K562 (cell line): ENCODE measurements around the gene RCOR2. TPM values are rescaled to one million over a fixed set of nuclear protein-coding genes. Genes with fewer than 3 reads are reported as not detected.
A peak's percentile ranks its signal among the peaks of the same experiment; 100 is the strongest.

Experiments used
- ATAC-seq: fragments of 200-7000 bp; cut with Tn5 transposase; 3 replicates; pipeline ENCODE4 v1.9.1; 2020; ENCODE audit warnings: moderate library complexity
- BruUV-seq: library from RNA; stranded (reverse); fragments of 400-500 nt; replicated peaks from 2 replicates; lab custom pipeline; 2021; lab: Mats Ljungman, UMichigan
- CTCF ChIA-PET: fragments of 300-600 bp; formaldehyde crosslinking; extraction: SDS; loops from one replicate; lab custom pipeline; 2021; ENCODE audit warnings: low intra/inter-chr PET ratio; lab: Yijun Ruan, JAX
- POLR2A ChIA-PET: fragments of 300-600, 350-650 bp; sonication (Branson Sonifier 250); formaldehyde crosslinking; extraction: SDS; loops from one replicate; lab custom pipeline; 2021; ENCODE audit warnings: antibody characterized with exemption, inconsistent platforms; lab: Yijun Ruan, JAX
- DNase-seq, 4 experiments: peaks; one replicate each; pipeline versions ENCODE4 v3.0.0 to v3.0.0-alpha.2; 2011 to 2018; ENCODE audit warnings: low spot score in 3 of 4, mixed read lengths in 3 of 4; ENCODE audit errors: extremely low read depth in 1 of 4
- FAIRE-seq: peaks from 2 replicates; lab custom pipeline; 2011; peaks lifted over from hg19 to GRCh38; lab: Jason Lieb, UNC
- H2AFZ ChIP-seq: 2 replicates; pipeline ENCODE4 v1.6.0; 2011; ENCODE audit warnings: low read depth, low read length, control low read depth, inconsistent platforms
- H3K27ac ChIP-seq: fragments of 200-600 bp; 3 replicates; pipeline ENCODE4 v1.8.0; 2011; ENCODE audit warnings: low read depth, mild to moderate bottlenecking, control low read depth, inconsistent platforms, low read length, moderate library complexity, mixed read lengths; ENCODE audit errors: extremely low read depth
- H3K27me3 ChIP-seq, 2 experiments: fragments of 300-600 bp in 1 of 2; 2 replicates in 1 of 2; 3 replicates in 1 of 2; pipeline versions ENCODE4 v1.6.0 to v1.8.0; 2011; ENCODE audit warnings: inconsistent platforms in 2 of 2, low read length in 2 of 2, mild to moderate bottlenecking in 1 of 2, mixed read lengths in 1 of 2, moderate library complexity in 1 of 2; ENCODE audit not compliant: control insufficient read depth in 2 of 2, insufficient read depth in 2 of 2
- H3K36me3 ChIP-seq: fragments of 300-600 bp; 3 replicates; pipeline ENCODE4 v1.8.0; 2011; ENCODE audit warnings: mild to moderate bottlenecking, low read length, inconsistent platforms; ENCODE audit not compliant: control insufficient read depth, insufficient read depth
- H3K4me1 ChIP-seq, 2 experiments: fragments of 200-600 bp in 1 of 2; replicated peaks in 1 of 2; 2 replicates in 1 of 2; 3 replicates in 1 of 2; pipeline versions ENCODE4 v1.5.1 to v1.8.0; 2011; ENCODE audit warnings: inconsistent platforms in 2 of 2, low read length in 2 of 2, mild to moderate bottlenecking in 1 of 2, mixed read lengths in 1 of 2, moderate library complexity in 1 of 2; ENCODE audit not compliant: control insufficient read depth in 2 of 2, insufficient read depth in 2 of 2
- H3K4me2 ChIP-seq: 2 replicates; pipeline ENCODE4 v1.6.1; 2011; ENCODE audit warnings: low read length, control low read depth, inconsistent platforms, mixed read lengths; ENCODE audit not compliant: insufficient read depth
- H3K4me3 ChIP-seq: fragments of 200-600 bp; sonication (generic), shearing (Covaris generic); 2 replicates; pipeline ENCODE4 v1.5.1; 2016; ENCODE audit warnings: control low read depth, inconsistent platforms
- H3K79me2 ChIP-seq: fragments of 200-600 bp; 3 replicates; pipeline ENCODE4 v1.8.0; 2011; ENCODE audit warnings: low read length, inconsistent platforms; ENCODE audit not compliant: control insufficient read depth, insufficient read depth
- H3K9ac ChIP-seq, 2 experiments: 2 replicates each; pipeline versions ENCODE4 v1.6.0 to v1.6.1; 2011; ENCODE audit warnings: low read depth in 2 of 2, low read length in 2 of 2, control low read depth in 1 of 2, inconsistent platforms in 1 of 2, mild to moderate bottlenecking in 1 of 2, mixed read lengths in 1 of 2; ENCODE audit not compliant: insufficient read depth in 1 of 2
- H3K9me1 ChIP-seq: one replicate; pipeline ENCODE4 v1.6.0; 2011; ENCODE audit warnings: inconsistent platforms, mild to moderate bottlenecking, low read length, moderate library complexity; ENCODE audit not compliant: control insufficient read depth, insufficient read depth
- H3K9me3 ChIP-seq: replicated peaks from 2 replicates; pipeline ENCODE4 v1.5.1; 2011; ENCODE audit warnings: low read depth, low read length, inconsistent platforms; ENCODE audit not compliant: control insufficient read depth, insufficient read depth
- H4K20me1 ChIP-seq: replicated peaks from 2 replicates; pipeline ENCODE4 v1.6.1; 2011; ENCODE audit warnings: low read length, inconsistent platforms, mixed read lengths; ENCODE audit not compliant: control insufficient read depth, insufficient read depth
- CBX1 ChIP-seq: sonication (generic); IDR thresholded peaks from 2 replicates; pipeline ENCODE4 v1.6.1; 2016; ENCODE audit warnings: antibody characterized with exemption, low read depth, mild to moderate bottlenecking
- EP300 ChIP-seq: IDR thresholded peaks from 2 replicates; pipeline ENCODE4 v1.6.1; 2012; ENCODE audit warnings: low read length, improper control_type of control experiment
- EZH2 ChIP-seq: IDR thresholded peaks from 2 replicates; pipeline ENCODE4 v1.6.1; 2012; ENCODE audit warnings: low read depth, mild to moderate bottlenecking, inconsistent platforms, low read length, borderline replicate concordance
- MAFK ChIP-seq: IDR thresholded peaks from 2 replicates; pipeline ENCODE4 v1.6.1; 2011; ENCODE audit warnings: low read length, improper control_type of control experiment
- MBD2 ChIP-seq: sonication (generic); IDR thresholded peaks from 2 replicates; pipeline ENCODE4 v1.6.1; 2016; ENCODE audit warnings: low read depth, borderline replicate concordance
- POLR2A ChIP-seq: fragments of 450-650 bp; conservative IDR thresholded peaks from 2 replicates; pipeline ENCODE4 v1.6.1; 2016
- POLR2AphosphoS2 ChIP-seq: IDR thresholded peaks from 2 replicates; pipeline ENCODE4 v1.6.1; 2012; ENCODE audit warnings: low read length, improper control_type of control experiment
- POLR2G ChIP-seq: fragments of 200-400 bp; formaldehyde crosslinking; IDR thresholded peaks from 2 replicates; pipeline ENCODE4 v1.6.1; 2017; ENCODE audit warnings: low read depth, mild to moderate bottlenecking, antibody characterized with exemption, low read length, moderate library complexity
- RBM22 ChIP-seq: fragments of 200-400 bp; formaldehyde crosslinking; IDR thresholded peaks from 2 replicates; pipeline ENCODE4 v1.6.1; 2018; ENCODE audit warnings: low read length, low read depth; ENCODE audit not compliant: poor library complexity, severe bottlenecking
- RFX7 ChIP-seq: fragments of 250-450 bp; sonication (Bioruptor Pico); IDR thresholded peaks from 2 replicates; pipeline ENCODE4 v1.5.1; 2021; ENCODE audit warnings: mild to moderate bottlenecking
- ZNF212 ChIP-seq: fragments of 450-650 bp; formaldehyde crosslinking; IDR thresholded peaks from 2 replicates; pipeline ENCODE4 v1.4.0; 2020; ENCODE audit warnings: mild to moderate bottlenecking
- ZNF324 ChIP-seq: fragments of 250-450 bp; sonication (Bioruptor Pico); IDR thresholded peaks from 2 replicates; pipeline ENCODE4 v1.4.0; 2020; ENCODE audit warnings: mild to moderate bottlenecking
- ZNF354B ChIP-seq: fragments of 250-450 bp; sonication (Bioruptor Pico); IDR thresholded peaks from 2 replicates; pipeline ENCODE4 v1.4.0; 2020
- WGBS: fragments of 100-300 bp; shearing (Covaris generic); methylation state at CpG from one replicate; pipeline ENCODE4 v1.1.6; 2016; ENCODE audit warnings: low coverage, mixed read lengths; ENCODE audit not compliant: insufficient coverage; ENCODE audit errors: missing lambda C conversion rate; 5-methylcytosine and 5-hydroxymethylcytosine counted together
- in situ Hi-C: fragments of 300-500 bp; cut with MboI; formaldehyde crosslinking; loops from 4 replicates; pipeline ENCODE4 v1.15.0; 2018; ENCODE audit warnings: inconsistent platforms, mixed read lengths
- intact Hi-C: fragments of 100-400 bp; cut with micrococcal nuclease; formaldehyde crosslinking; loops from 2 replicates; pipeline ENCODE4 v1.14.2; 2022
- polyA plus RNA-seq, 8 experiments: library from polyadenylated mRNA; depleted of rRNA in 4 of 8; stranded (reverse) in 5 of 8; unstranded in 3 of 8; fragments of >200 nt; fragmentation: Nextera tagmentation in 2 of 8; fragmentation: Illumina TruSeq in 1 of 8; extraction: Ambion mirVana in 2 of 8; extraction: Trizol in 1 of 8; gene quantifications; 2 replicates each; pipeline versions ENCODE4 v1.2.1 to v1.2.3, GENCODE V29; 2011 to 2014; ENCODE audit warnings: inconsistent platforms in 1 of 8, missing spikeins in 1 of 8
- total RNA-seq, 7 experiments: library from RNA; depleted of rRNA in 6 of 7; stranded (reverse); fragments of >200 nt in 6 of 7; fragmentation: Illumina TruSeq in 2 of 7; extraction: Trizol in 2 of 7; gene quantifications; 2 replicates each; pipeline versions ENCODE4 v1.2.1 to v1.2.3, GENCODE V29; 2011 to 2021; ENCODE audit warnings: low replicate concordance in 1 of 7
- TF ChIP-seq, protein P1 (sequence below): sonication (generic); formaldehyde crosslinking; IDR thresholded peaks from 2 replicates; pipeline ENCODE4 v1.8.1; 2023; ENCODE audit warnings: mild to moderate bottlenecking, missing genetic modification reagents

The RCOR2 gene
- total and polyA plus RNA-seq, 9 of the 15 experiments (the other 6 are each of a cell fraction or from before 2014, with no cell fraction given): 0.04 to 6.5 (median 2.5) TPM; not detected in 1

DNA sequence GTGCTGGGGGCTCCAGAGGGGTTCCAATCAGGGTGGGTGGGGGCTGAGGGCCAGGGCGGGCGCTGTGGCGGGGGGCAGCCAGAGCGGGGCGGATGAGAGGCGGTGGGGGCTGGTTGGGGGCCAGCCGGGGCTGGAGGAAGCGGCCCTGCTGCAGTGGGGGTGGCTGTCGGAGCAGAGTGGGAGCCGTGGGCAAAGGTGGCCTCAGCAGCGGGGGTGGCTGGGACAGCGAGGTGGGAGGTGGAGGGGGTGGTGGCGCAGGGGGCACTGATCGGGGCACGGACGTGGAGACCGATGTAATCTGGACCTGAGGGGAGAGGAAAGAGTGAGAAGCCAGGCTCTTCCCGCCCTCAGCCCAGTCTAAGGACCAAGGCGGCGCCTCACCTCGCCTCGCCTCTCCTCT lies 5.1 kb downstream of the RCOR2 start:
- no peaks in the 10 kb centered on the region for H4K20me1 ChIP-seq
- no TSS peak for BruUV-seq
- POLR2A ChIA-PET: no interaction called here
- FAIRE-seq: no peak
- no peak for ATAC-seq
- H3K4me3 ChIP-seq: no peak overlapping the region
- H3K4me1 ChIP-seq: peaks cover 6 to 58% of the 10 kb centered on the region in 2 experiments; a peak in 3 of 5 replicates
- H2AFZ ChIP-seq: no peak overlapping the region
- H3K9me1 ChIP-seq: no peaks in the 10 kb centered on the region
- no peak overlapping the region for H3K4me2 ChIP-seq
- in situ Hi-C loops: no loop called here
- DNase-seq: no peak
- TF ChIP-seq CBX1: no peak
- TF ChIP-seq EZH2: no peak
- no peak for TF ChIP-seq MBD2
- no peak for TF ChIP-seq RFX7 (CRISPR knock-in tag)
- no peak for TF ChIP-seq ZNF354B (CRISPR knock-in tag)
- H3K27me3 ChIP-seq: no peaks in the 10 kb centered on the region
- H3K27ac ChIP-seq: no peak overlapping the region
- H3K36me3 ChIP-seq: peaks cover 34% of the 10 kb centered on the region; the same call in 2 of the 3 replicates
- no peak overlapping the region for H3K9ac ChIP-seq
- WGBS: no CpG with 5 or more reads among the region's 22 CpGs
- no peaks in the 10 kb centered on the region for H3K79me2 ChIP-seq
- CTCF ChIA-PET: no interaction called here
- no peaks in the 10 kb centered on the region for H3K9me3 ChIP-seq
- intact Hi-C loops: no loop called here

- Histone ChIP-seq H3K36me3 (peaks cover 36% of the 10 kb centered on the region; the same call in 2 of the 3 replicates), H3K9me3 (no peaks in the 10 kb centered on the region), H3K4me2 (no peak overlapping the region), H3K79me2 (no peaks in the 10 kb centered on the region), H3K4me3 (no peak overlapping the region), H4K20me1 (no peaks in the 10 kb centered on the region), H3K27me3 (no peaks in the 10 kb centered on the region), H3K9me1 (no peaks in the 10 kb centered on the region), H2AFZ (no peak overlapping the region), H3K4me1 (peaks cover 6 to 53% of the 10 kb centered on the region in 2 experiments; a peak in 3 of 5 replicates), H3K9ac (no peak overlapping the region), H3K27ac (no peak overlapping the region)
- BruUV-seq: no TSS peak
- FAIRE-seq: no peak
- 81% methylated on average over 8 of the region's 8 CpGs for WGBS
- ChIA-PET POLR2A (interaction anchor here (0.6 kb wide), 1 partner anchor 103 kb away, joined by 3 read pairs; no protein-coding TSS in a partner anchor), CTCF (no interaction called here)
- DNase-seq: no peak
- in situ Hi-C loops (no loop called here), intact Hi-C loops (no loop called here)
- TF ChIP-seq, protein P1, sequence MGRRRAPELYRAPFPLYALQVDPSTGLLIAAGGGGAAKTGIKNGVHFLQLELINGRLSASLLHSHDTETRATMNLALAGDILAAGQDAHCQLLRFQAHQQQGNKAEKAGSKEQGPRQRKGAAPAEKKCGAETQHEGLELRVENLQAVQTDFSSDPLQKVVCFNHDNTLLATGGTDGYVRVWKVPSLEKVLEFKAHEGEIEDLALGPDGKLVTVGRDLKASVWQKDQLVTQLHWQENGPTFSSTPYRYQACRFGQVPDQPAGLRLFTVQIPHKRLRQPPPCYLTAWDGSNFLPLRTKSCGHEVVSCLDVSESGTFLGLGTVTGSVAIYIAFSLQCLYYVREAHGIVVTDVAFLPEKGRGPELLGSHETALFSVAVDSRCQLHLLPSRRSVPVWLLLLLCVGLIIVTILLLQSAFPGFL: no peak
- TF ChIP-seq EP300: no peak
- TF ChIP-seq ZNF212: no peak
- TF ChIP-seq RBM22: peak; percentile 33
- TF ChIP-seq MAFK: no peak
- TF ChIP-seq POLR2G: peak; percentile 56; the same call in 1 of the 2 replicates
- no peak for TF ChIP-seq ZNF324 (CRISPR knock-in tag)
- 0 out of 2 replicates have a peak, but pooled peaks have one; percentile 17 for TF ChIP-seq POLR2A
- 0 out of 2 replicates have a peak, but pooled peaks have one; percentile 34 for TF ChIP-seq POLR2AphosphoS2
- no peak for ATAC-seq
These were observed 5.5 kb downstream of the RCOR2 start for GRCh38 chr11:63911440-63911839.
